Tibial nerve (tissue), 4 donors: Measurements from ENCODE around the gene CFAP57.

ENCODE experiments used
- CTCF ChIP-seq, 5 experiments: fragments of 200-600 bp in 3 of 5; fragments of 450-650 bp in 2 of 5; sonication (generic) in 3 of 5; IDR thresholded peaks; one replicate each; pipeline ENCODE4 v1.5.1; 2016 to 2019; ENCODE audit warnings: antibody characterized with exemption in 5 of 5, mild to moderate bottlenecking in 3 of 5, moderate library complexity in 2 of 5
- EP300 ChIP-seq, 2 donors: sonication (generic); formaldehyde crosslinking; IDR thresholded peaks; one replicate each; pipeline ENCODE4 v1.6.1; 2017; ENCODE audit warnings: antibody characterized with exemption in 2 of 2, mild to moderate bottlenecking in 1 of 2

DNA sequence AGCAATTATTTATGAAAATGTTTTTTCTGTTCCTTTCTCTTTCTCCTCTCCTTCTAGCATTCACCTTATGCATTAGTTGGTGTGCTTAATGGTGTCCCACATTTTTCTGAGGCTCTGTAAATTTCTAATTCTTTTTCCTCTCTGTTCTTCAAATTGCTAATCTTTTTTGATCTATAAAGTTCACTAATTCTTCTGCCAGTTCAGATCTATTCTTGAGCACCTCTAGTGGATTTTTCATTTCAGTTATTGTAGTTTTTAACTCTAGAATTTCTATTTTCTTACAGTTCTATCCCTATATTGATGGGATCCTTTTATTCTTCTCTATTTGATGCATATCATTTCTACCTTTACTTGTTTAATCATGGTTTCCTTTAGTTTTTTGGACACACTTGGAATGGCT lies 22.4 kb downstream of the CFAP57 start:
- TF ChIP-seq CTCF (IDR thresholded peaks at IDR 0.05), result no peak
- no peak for TF ChIP-seq EP300 (IDR thresholded peaks at IDR 0.05)
